H9 (cell line): ENCODE data around the gene KCND1. TPM values are rescaled to one million over a fixed set of nuclear protein-coding genes. Genes with fewer than 3 reads are reported as not detected.

Source experiments
- DNase-seq: peaks from one replicate; pipeline ENCODE4 v3.0.0-alpha.2; 2017
- H2AFZ ChIP-seq: one replicate; pipeline ENCODE4 v1.6.1; 2013; ENCODE audit warnings: mild to moderate bottlenecking, low read length, control low read depth, moderate library complexity
- H2AK5ac ChIP-seq: 2 replicates; pipeline ENCODE4 v1.6.1; 2013; ENCODE audit warnings: low read length, control low read depth, mixed read lengths; ENCODE audit not compliant: insufficient read length
- H2BK120ac ChIP-seq: one replicate; pipeline ENCODE4 v1.6.1; 2013; ENCODE audit warnings: low read depth, mild to moderate bottlenecking, low read length, control low read depth, inconsistent platforms; ENCODE audit not compliant: poor library complexity, severe bottlenecking
- H2BK12ac ChIP-seq: 2 replicates; pipeline ENCODE4 v1.6.1; 2013; ENCODE audit warnings: low read length, control low read depth, mixed read lengths, low read depth; ENCODE audit not compliant: insufficient read length
- H2BK15ac ChIP-seq: 2 replicates; pipeline ENCODE4 v1.6.1; 2013; ENCODE audit warnings: low read depth, low read length, control low read depth
- H2BK20ac ChIP-seq: one replicate; pipeline ENCODE4 v1.6.1; 2013; ENCODE audit warnings: low read depth, mild to moderate bottlenecking, low read length, control low read depth, inconsistent platforms; ENCODE audit not compliant: poor library complexity, severe bottlenecking
- H2BK5ac ChIP-seq: 2 replicates; pipeline ENCODE4 v1.6.1; 2013; ENCODE audit warnings: low read length, control low read depth, mixed read lengths; ENCODE audit not compliant: insufficient read length
- H3K14ac ChIP-seq: 2 replicates; pipeline ENCODE4 v1.6.1; 2013; ENCODE audit warnings: low read length, control low read depth; ENCODE audit not compliant: insufficient read depth
- H3K18ac ChIP-seq: 2 replicates; pipeline ENCODE4 v1.6.1; 2013; ENCODE audit warnings: low read depth, mild to moderate bottlenecking, mixed read lengths, low read length, control low read depth; ENCODE audit not compliant: insufficient read length
- H3K23ac ChIP-seq: 2 replicates; pipeline ENCODE4 v1.6.1; 2013; ENCODE audit warnings: low read length, control low read depth, mixed read lengths, low read depth; ENCODE audit not compliant: insufficient read length
- H3K23me2 ChIP-seq: 2 replicates; pipeline ENCODE4 v1.6.1; 2013; ENCODE audit warnings: low read depth, mild to moderate bottlenecking, mixed read lengths, low read length, control low read depth; ENCODE audit not compliant: insufficient read length, poor library complexity, severe bottlenecking
- H3K27ac ChIP-seq: 2 replicates; pipeline ENCODE4 v1.5.1; 2013; ENCODE audit warnings: low read length, control low read depth, mixed read lengths, low read depth; ENCODE audit not compliant: insufficient read length
- H3K27me3 ChIP-seq: 2 replicates; pipeline ENCODE4 v1.6.1; 2013; ENCODE audit warnings: low read length, control low read depth, inconsistent platforms; ENCODE audit not compliant: insufficient read depth
- H3K4ac ChIP-seq: 2 replicates; pipeline ENCODE4 v1.6.1; 2013; ENCODE audit warnings: low read depth, mild to moderate bottlenecking, control low read depth, inconsistent platforms, low read length, moderate library complexity
- H3K4me1 ChIP-seq: 2 replicates; pipeline ENCODE4 v1.6.1; 2013; ENCODE audit warnings: low read length, control low read depth, inconsistent platforms; ENCODE audit not compliant: insufficient read depth
- H3K4me2 ChIP-seq: 2 replicates; pipeline ENCODE4 v1.6.1; 2013; ENCODE audit warnings: low read length, control low read depth, mixed read lengths; ENCODE audit not compliant: insufficient read length, insufficient read depth
- H3K56ac ChIP-seq: 2 replicates; pipeline ENCODE4 v1.6.1; 2013; ENCODE audit warnings: low read depth, mild to moderate bottlenecking, mixed read lengths, low read length, control low read depth; ENCODE audit not compliant: insufficient read length
- H3K79me1 ChIP-seq: 2 replicates; pipeline ENCODE4 v1.6.1; 2013; ENCODE audit warnings: low read depth, mild to moderate bottlenecking, moderate library complexity, low read length, control low read depth, inconsistent platforms; ENCODE audit not compliant: insufficient read depth, poor library complexity, severe bottlenecking
- H3K79me2 ChIP-seq: 2 replicates; pipeline ENCODE4 v1.6.1; 2013; ENCODE audit warnings: low read length, control low read depth, inconsistent platforms; ENCODE audit not compliant: insufficient read depth
- H3K9ac ChIP-seq: 2 replicates; pipeline ENCODE4 v1.6.1; 2013; ENCODE audit warnings: low read length, control low read depth, mixed read lengths; ENCODE audit not compliant: insufficient read length; ENCODE audit errors: extremely low read depth
- H3K9me3 ChIP-seq: one replicate; pipeline ENCODE4 v1.6.1; 2013; ENCODE audit warnings: low read depth, low read length, inconsistent platforms; ENCODE audit not compliant: control insufficient read depth
- H3T11ph ChIP-seq: one replicate; pipeline ENCODE4 v1.6.1; 2013; ENCODE audit warnings: mild to moderate bottlenecking, low read length, control low read depth, inconsistent platforms
- H4K20me1 ChIP-seq: one replicate; pipeline ENCODE4 v1.6.1; 2013; ENCODE audit not compliant: control insufficient read depth, insufficient read length, insufficient read depth
- H4K5ac ChIP-seq: 2 replicates; pipeline ENCODE4 v1.6.1; 2013; ENCODE audit warnings: low read depth, mild to moderate bottlenecking, mixed read lengths, low read length, control low read depth; ENCODE audit not compliant: insufficient read length
- H4K8ac ChIP-seq: replicated peaks from 2 replicates; pipeline ENCODE4 v1.6.1; 2013; ENCODE audit warnings: low read length, control low read depth, mixed read lengths, low read depth; ENCODE audit not compliant: insufficient read length
- H4K91ac ChIP-seq: 2 replicates; pipeline ENCODE4 v1.6.1; 2013; ENCODE audit warnings: low read depth, mild to moderate bottlenecking, moderate library complexity, mixed read lengths, low read length, control low read depth; ENCODE audit not compliant: insufficient read length
- H3K27ac Mint-ChIP-seq, 3 experiments: 2 replicates in 2 of 3; 3 replicates in 1 of 3; pipeline ENCODE4 v1.8.0; 2020 to 2021; ENCODE audit warnings: mixed read lengths in 3 of 3, mild to moderate bottlenecking in 1 of 3, moderate library complexity in 1 of 3
- H3K27me3 Mint-ChIP-seq: 2 replicates; pipeline ENCODE4 v1.8.0; 2021; ENCODE audit warnings: low read depth, mild to moderate bottlenecking, moderate library complexity, mixed read lengths
- H3K36me3 Mint-ChIP-seq, 3 experiments: 2 replicates in 2 of 3; 3 replicates in 1 of 3; pipeline ENCODE4 v1.8.0; 2020 to 2021; ENCODE audit warnings: low read depth in 3 of 3, mixed read lengths in 3 of 3; ENCODE audit not compliant: insufficient read depth in 1 of 3
- H3K4me1 Mint-ChIP-seq, 2 experiments: 2 replicates each; pipeline ENCODE4 v1.8.0; 2020; ENCODE audit warnings: mixed read lengths in 2 of 2
- H3K4me3 Mint-ChIP-seq, 2 experiments: 2 replicates in 1 of 2; 3 replicates in 1 of 2; pipeline ENCODE4 v1.8.0; 2020 to 2021; ENCODE audit warnings: mild to moderate bottlenecking in 2 of 2, mixed read lengths in 2 of 2, moderate library complexity in 1 of 2
- H3K9me3 Mint-ChIP-seq, 2 experiments: 2 replicates in 1 of 2; 3 replicates in 1 of 2; pipeline ENCODE4 v1.8.0; 2020; ENCODE audit warnings: mild to moderate bottlenecking in 2 of 2, mixed read lengths in 2 of 2, moderate library complexity in 1 of 2
- WGBS: extraction: QIAGEN DNeasy Blood & Tissue Kit; methylation state at CpG from one replicate; pipeline ENCODE4 v1.1.7; 2013; ENCODE audit warnings: missing lambda C conversion rate, low lambda C conversion rate, mixed read lengths; ENCODE audit not compliant: insufficient read length; ENCODE audit errors: extremely low coverage; 5-methylcytosine and 5-hydroxymethylcytosine counted together
- total RNA-seq: library from RNA; stranded (reverse); gene quantifications from 2 replicates; pipeline ENCODE4 v1.2.1, GENCODE V29; 2021
- TF ChIP-seq, protein P1 (sequence below): fragments of 200-600 bp; sonication (generic); conservative IDR thresholded peaks from 3 replicates; pipeline ENCODE4 v1.8.0; 2021; ENCODE audit warnings: antibody characterized with exemption, mild to moderate bottlenecking

Gene KCND1
- total RNA-seq, 1 experiment from 2014 or later = 5.7 TPM

DNA sequence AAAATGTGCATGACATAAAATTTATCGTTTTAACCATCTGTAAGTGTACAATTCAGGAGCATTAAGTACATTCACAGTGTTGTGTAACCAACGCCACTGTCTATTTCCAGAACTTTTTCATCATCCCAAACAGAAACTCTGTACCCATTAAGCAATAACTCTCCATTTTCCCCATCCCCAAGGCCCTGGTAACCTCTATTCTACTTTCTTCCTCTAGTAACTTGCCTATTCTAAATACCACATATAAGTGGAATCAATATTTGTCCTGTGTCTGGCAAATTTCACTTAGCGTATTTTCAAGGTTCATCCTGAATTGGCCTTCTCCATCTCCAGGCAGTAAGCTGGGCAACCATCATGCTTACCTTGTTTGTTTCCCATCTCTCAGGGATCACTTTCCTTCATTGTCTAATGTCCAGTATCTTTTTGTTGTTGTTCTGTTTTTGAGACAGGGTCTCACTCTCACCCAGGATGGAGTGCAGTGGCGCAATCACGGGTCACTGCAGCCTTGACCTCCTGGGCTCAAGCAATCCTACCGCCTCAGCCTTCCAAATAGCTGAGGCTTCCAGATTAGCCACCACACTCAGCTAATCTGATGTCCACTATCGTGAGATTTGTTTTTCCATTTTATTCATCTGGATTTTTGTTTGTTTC, 48.1 kb upstream of the KCND1 start:
- Mint-ChIP-seq H3K9me3 (peaks cover 50 to 53% of the 10 kb centered on the region in 2 experiments), H3K4me3 (no peak overlapping the region), H3K36me3 (peaks cover 2 to 9% (median 7%) of the 10 kb centered on the region in 3 experiments), H3K27ac (no peak overlapping the region), H3K27me3 (peaks cover 2% of the 10 kb centered on the region), H3K4me1 (no peaks in the 10 kb centered on the region)
- Histone ChIP-seq H4K8ac (no peak overlapping the region), H3K4me1 (no peaks in the 10 kb centered on the region), H3K23ac (no peak overlapping the region), H3K27me3 (no peaks in the 10 kb centered on the region), H3K9me3 (no peaks in the 10 kb centered on the region), H3K18ac (no peak overlapping the region), H3K4ac (no peak overlapping the region), H3T11ph (no peak overlapping the region), H4K5ac (no peak overlapping the region), H4K20me1 (no peaks in the 10 kb centered on the region), H2BK120ac (no peak overlapping the region), H3K4me2 (no peak overlapping the region), H3K79me1 (no peaks in the 10 kb centered on the region), H2BK20ac (no peak overlapping the region), H3K9ac (no peak overlapping the region), H2BK12ac (no peak overlapping the region), H2BK5ac (no peak overlapping the region), H3K14ac (no peak overlapping the region), H2BK15ac (no peak overlapping the region), H2AFZ (no peak overlapping the region), H3K56ac (no peak overlapping the region), H3K79me2 (no peaks in the 10 kb centered on the region), H2AK5ac (no peak overlapping the region), H3K27ac (no peak overlapping the region), H3K23me2 (no peaks in the 10 kb centered on the region), H4K91ac (no peak overlapping the region)
- TF ChIP-seq, protein P1, sequence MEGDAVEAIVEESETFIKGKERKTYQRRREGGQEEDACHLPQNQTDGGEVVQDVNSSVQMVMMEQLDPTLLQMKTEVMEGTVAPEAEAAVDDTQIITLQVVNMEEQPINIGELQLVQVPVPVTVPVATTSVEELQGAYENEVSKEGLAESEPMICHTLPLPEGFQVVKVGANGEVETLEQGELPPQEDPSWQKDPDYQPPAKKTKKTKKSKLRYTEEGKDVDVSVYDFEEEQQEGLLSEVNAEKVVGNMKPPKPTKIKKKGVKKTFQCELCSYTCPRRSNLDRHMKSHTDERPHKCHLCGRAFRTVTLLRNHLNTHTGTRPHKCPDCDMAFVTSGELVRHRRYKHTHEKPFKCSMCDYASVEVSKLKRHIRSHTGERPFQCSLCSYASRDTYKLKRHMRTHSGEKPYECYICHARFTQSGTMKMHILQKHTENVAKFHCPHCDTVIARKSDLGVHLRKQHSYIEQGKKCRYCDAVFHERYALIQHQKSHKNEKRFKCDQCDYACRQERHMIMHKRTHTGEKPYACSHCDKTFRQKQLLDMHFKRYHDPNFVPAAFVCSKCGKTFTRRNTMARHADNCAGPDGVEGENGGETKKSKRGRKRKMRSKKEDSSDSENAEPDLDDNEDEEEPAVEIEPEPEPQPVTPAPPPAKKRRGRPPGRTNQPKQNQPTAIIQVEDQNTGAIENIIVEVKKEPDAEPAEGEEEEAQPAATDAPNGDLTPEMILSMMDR = no peak
- no peak for DNase-seq
- no CpG with 5 or more reads among the region's 7 CpGs for WGBS
